ENCODE measurements around the gene HOXA4.

DNA sequence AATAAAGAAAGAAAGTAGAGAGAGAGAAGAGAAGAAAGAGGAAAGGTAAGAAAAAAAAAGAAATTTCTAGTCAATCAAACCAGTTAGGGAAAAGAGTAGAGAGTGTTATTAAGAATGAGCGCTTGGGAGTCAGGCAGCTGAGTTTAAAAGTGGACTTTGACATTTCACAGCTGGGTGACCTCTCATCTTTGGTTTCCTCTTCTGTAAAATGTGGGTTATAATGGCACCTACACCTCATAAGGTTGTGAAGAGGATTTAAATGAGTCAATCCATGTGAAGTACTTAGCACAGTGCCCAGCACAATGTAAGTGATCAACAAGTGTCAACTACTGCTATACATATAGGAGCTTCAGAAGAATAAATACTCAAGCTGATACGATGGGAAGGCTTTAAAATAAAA is 46.9 kb downstream of the HOXA4 start:
- TF ChIP-seq, protein P1, sequence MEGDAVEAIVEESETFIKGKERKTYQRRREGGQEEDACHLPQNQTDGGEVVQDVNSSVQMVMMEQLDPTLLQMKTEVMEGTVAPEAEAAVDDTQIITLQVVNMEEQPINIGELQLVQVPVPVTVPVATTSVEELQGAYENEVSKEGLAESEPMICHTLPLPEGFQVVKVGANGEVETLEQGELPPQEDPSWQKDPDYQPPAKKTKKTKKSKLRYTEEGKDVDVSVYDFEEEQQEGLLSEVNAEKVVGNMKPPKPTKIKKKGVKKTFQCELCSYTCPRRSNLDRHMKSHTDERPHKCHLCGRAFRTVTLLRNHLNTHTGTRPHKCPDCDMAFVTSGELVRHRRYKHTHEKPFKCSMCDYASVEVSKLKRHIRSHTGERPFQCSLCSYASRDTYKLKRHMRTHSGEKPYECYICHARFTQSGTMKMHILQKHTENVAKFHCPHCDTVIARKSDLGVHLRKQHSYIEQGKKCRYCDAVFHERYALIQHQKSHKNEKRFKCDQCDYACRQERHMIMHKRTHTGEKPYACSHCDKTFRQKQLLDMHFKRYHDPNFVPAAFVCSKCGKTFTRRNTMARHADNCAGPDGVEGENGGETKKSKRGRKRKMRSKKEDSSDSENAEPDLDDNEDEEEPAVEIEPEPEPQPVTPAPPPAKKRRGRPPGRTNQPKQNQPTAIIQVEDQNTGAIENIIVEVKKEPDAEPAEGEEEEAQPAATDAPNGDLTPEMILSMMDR (IDR thresholded peaks at IDR 0.05; ENCODE audit: poor library complexity): no peak
- no peak for TF ChIP-seq EZH2 (IDR thresholded peaks at IDR 0.05; ENCODE audit: borderline replicate concordance)
- TF ChIP-seq EZH2phosphoT487 (IDR thresholded peaks at IDR 0.05; ENCODE audit: low read depth, severe bottlenecking, unreplicated experiment): no peak
